Activated CD4-positive, alpha-beta T cell treated with anti-CD3 and anti-CD28 coated beads, Interleukin-2, amount 10 ng/mL, durations not matched to agents 7 days and 5 days (primary cell): ENCODE measurements around the gene TRAFD1. TPM values are rescaled to one million over a fixed set of nuclear protein-coding genes. Genes with fewer than 3 reads are reported as not detected.
"Not testable (repeated sequence)": the region's sequence is repeated elsewhere in the genome, so short reads cannot be mapped to it uniquely, and the experiment has no call there.

Source experiments
- CTCF ChIA-PET: fragments of 350-600 bp; sonication (Branson Sonifier 250); formaldehyde crosslinking; loops from one replicate; lab custom pipeline; 2021; ENCODE audit warnings: antibody characterized with exemption; lab: Charles Lee
- POLR2A ChIA-PET: fragments of 350-600 bp; sonication (Branson Sonifier 250); formaldehyde crosslinking; loops from one replicate; lab custom pipeline; 2021; ENCODE audit warnings: antibody characterized with exemption; lab: Charles Lee
- DNase-seq: peaks from one replicate; pipeline ENCODE4 v3.0.0-alpha.2; 2020
- H3K27ac Mint-ChIP-seq: one replicate; pipeline ENCODE4 v1.8.0; 2021; ENCODE audit warnings: mild to moderate bottlenecking, moderate library complexity, mixed read lengths
- H3K27me3 Mint-ChIP-seq: one replicate; pipeline ENCODE4 v1.8.0; 2021; ENCODE audit warnings: mixed read lengths
- H3K36me3 Mint-ChIP-seq: one replicate; pipeline ENCODE4 v1.8.0; 2021; ENCODE audit warnings: low read depth, mixed read lengths
- H3K4me1 Mint-ChIP-seq: one replicate; pipeline ENCODE4 v1.8.0; 2021; ENCODE audit warnings: mixed read lengths
- H3K4me3 Mint-ChIP-seq: one replicate; pipeline ENCODE4 v1.8.0; 2021; ENCODE audit warnings: mild to moderate bottlenecking, moderate library complexity, mixed read lengths
- H3K9me3 Mint-ChIP-seq: one replicate; pipeline ENCODE4 v1.8.0; 2021; ENCODE audit warnings: mixed read lengths
- total RNA-seq, 2 experiments: library from RNA; stranded (reverse); gene quantifications; one replicate each; pipeline ENCODE4 v1.2.3, GENCODE V29; 2021

Gene TRAFD1, protein sequence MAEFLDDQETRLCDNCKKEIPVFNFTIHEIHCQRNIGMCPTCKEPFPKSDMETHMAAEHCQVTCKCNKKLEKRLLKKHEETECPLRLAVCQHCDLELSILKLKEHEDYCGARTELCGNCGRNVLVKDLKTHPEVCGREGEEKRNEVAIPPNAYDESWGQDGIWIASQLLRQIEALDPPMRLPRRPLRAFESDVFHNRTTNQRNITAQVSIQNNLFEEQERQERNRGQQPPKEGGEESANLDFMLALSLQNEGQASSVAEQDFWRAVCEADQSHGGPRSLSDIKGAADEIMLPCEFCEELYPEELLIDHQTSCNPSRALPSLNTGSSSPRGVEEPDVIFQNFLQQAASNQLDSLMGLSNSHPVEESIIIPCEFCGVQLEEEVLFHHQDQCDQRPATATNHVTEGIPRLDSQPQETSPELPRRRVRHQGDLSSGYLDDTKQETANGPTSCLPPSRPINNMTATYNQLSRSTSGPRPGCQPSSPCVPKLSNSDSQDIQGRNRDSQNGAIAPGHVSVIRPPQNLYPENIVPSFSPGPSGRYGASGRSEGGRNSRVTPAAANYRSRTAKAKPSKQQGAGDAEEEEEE
- total RNA-seq = 10 to 100 TPM; 68.9 to 70.4 TPM

- CTCF ChIA-PET = interaction anchor here (1.0 to 3.6 kb wide), 6 partner anchors 9 to 115 kb away, joined by 3 to 13 read pairs (median 4); partner anchors contain the start of gene NAA25
- peak; percentile 99 for DNase-seq
- H3K36me3 Mint-ChIP-seq = peaks cover 16% of the 10 kb centered on the region
- peaks cover 41% of the 10 kb centered on the region for H3K4me1 Mint-ChIP-seq
- POLR2A ChIA-PET = interaction anchor here (0.5 to 1.5 kb wide), 6 partner anchors 9 to 853 kb away, joined by 3 to 4 read pairs (median 4); partner anchors contain the start of gene OAS2
- H3K27ac Mint-ChIP-seq = peak within 1 kb of the TSS; percentile 86
- peaks cover 5% of the 10 kb centered on the region for H3K27me3 Mint-ChIP-seq
- H3K4me3 Mint-ChIP-seq = peak within 1 kb of the TSS; percentile 92
- H3K9me3 Mint-ChIP-seq = no peaks in the 10 kb centered on the region
Observed at GRCh38 chr12:112125250-112125999, at the start of gene TRAFD1. TRAFD1 (plus strand) TSS chr12:112125560; CDS start chr12:112130523, 4,963 bp downstream.

DNA sequence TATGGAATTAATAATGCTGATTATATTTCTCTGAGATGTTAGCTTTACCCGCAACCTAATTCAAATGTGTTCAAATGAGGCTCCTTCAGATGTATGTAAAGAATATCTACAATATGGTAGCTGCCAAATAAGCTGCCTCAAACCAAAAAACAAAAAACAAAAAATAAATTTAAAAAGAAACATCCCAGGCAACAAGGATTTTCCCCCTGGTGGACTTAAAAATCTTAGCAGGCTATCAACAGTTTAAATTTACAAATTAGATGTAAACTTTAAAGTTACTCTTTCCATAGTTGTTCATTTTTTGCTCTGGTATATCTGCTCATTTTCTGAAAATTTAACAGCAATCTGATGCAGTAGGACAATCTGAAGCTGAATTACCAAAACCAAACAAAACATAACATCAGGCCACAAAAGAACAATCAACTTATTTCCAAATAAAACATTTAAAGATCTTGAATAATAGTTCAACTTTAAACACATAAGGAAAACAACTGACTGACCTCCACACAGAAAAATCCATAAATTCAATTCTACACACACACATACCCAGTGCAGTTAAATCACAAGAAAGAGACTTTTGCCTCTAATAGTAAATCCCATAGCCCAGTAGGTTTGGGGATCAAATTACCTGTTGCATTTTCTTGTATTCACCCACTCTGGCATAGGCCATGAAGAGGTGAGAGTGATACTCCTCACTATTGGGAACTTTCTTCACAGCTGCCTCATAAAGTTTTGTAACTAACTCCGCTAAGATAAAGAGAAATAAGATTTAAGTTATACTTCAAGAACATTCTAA is 38.1 kb upstream of the TRAFD1 start:
- Mint-ChIP-seq H3K4me3 (no peak overlapping the region), H3K27ac (no peak overlapping the region), H3K9me3 (no peaks in the 10 kb centered on the region), H3K36me3 (peaks cover 56% of the 10 kb centered on the region), H3K4me1 (peaks cover 25% of the 10 kb centered on the region), H3K27me3 (no peaks in the 10 kb centered on the region)
- POLR2A ChIA-PET = interaction anchor here (0.6 kb wide), 1 partner anchor 11 kb away, joined by 3 read pairs; no protein-coding TSS in a partner anchor
- no peak for DNase-seq
- CTCF ChIA-PET = interaction anchor here (0.6 to 1.7 kb wide), 4 partner anchors 11 to 98 kb away, joined by 3 to 5 read pairs (median 3); no protein-coding TSS in a partner anchor

DNA sequence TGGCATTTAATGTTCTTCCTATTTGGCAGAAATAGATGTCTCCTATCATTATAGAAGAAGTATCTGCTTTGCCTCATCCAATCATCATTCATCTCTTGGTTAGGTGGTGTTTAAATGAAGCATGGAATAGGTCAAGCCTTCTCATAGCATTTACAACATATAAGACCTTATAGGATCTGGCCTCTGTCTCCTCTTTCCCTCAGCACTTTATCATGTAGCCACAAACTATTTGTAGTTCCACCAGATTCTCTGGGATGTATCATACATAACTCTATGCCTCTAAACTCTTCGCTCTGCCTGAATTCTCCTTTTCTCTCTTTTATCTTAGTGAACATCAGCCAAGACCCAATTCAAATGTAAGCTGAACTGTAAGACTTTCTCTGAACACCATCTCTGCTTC is 37.5 kb upstream of the TRAFD1 start:
- H3K27ac Mint-ChIP-seq = no peak overlapping the region
- H3K9me3 Mint-ChIP-seq = no peaks in the 10 kb centered on the region
- CTCF ChIA-PET = interaction anchor here (1.2 kb wide), 2 partner anchors 10 to 14 kb away, joined by 3 read pairs; no protein-coding TSS in a partner anchor
- peaks cover 56% of the 10 kb centered on the region for H3K36me3 Mint-ChIP-seq
- POLR2A ChIA-PET = no interaction called here
- peaks cover 23% of the 10 kb centered on the region for H3K4me1 Mint-ChIP-seq
- H3K4me3 Mint-ChIP-seq = no peak overlapping the region
- no peaks in the 10 kb centered on the region for H3K27me3 Mint-ChIP-seq
- DNase-seq = no peak

GRCh38 chr12:112091563-112091962 is 33.8 kb upstream of the TRAFD1 start:
- H3K27ac Mint-ChIP-seq = no peak overlapping the region
- H3K27me3 Mint-ChIP-seq = no peaks in the 10 kb centered on the region
- peaks cover 23% of the 10 kb centered on the region for H3K4me1 Mint-ChIP-seq
- H3K4me3 Mint-ChIP-seq = no peak overlapping the region
- no peak for DNase-seq
- ChIA-PET CTCF (interaction anchor here (0.6 kb wide), 1 partner anchor 334 kb away, joined by 3 read pairs; no protein-coding TSS in a partner anchor), POLR2A (no interaction called here)
- peaks cover 52% of the 10 kb centered on the region for H3K36me3 Mint-ChIP-seq
- no peaks in the 10 kb centered on the region for H3K9me3 Mint-ChIP-seq

- H3K4me1 Mint-ChIP-seq = peaks cover 34% of the 10 kb centered on the region
- no peak overlapping the region for H3K4me3 Mint-ChIP-seq
- no peak for DNase-seq
- POLR2A ChIA-PET = interaction anchor here (0.6 to 1.6 kb wide), 4 partner anchors 12 to 151 kb away, joined by 3 to 6 read pairs (median 4); partner anchors contain the start of gene TRAFD1
- CTCF ChIA-PET = interaction anchor here (0.6 to 5.7 kb wide), 3 partner anchors 12 to 92 kb away, joined by 3 to 39 read pairs (median 3); partner anchors contain the start of gene NAA25
- H3K9me3 Mint-ChIP-seq = no peaks in the 10 kb centered on the region
- H3K36me3 Mint-ChIP-seq = peaks cover 57% of the 10 kb centered on the region
- no peaks in the 10 kb centered on the region for H3K27me3 Mint-ChIP-seq
- H3K27ac Mint-ChIP-seq = peak overlapping the region; percentile 72
Observed at GRCh38 chr12:112096070-112096469, 29.3 kb upstream of the TRAFD1 start.

GRCh38 chr12:112096667-112097066 is 28.7 kb upstream of the TRAFD1 start:
- H3K4me3 Mint-ChIP-seq = no peak overlapping the region
- H3K4me1 Mint-ChIP-seq = peaks cover 36% of the 10 kb centered on the region
- no peak for DNase-seq
- POLR2A ChIA-PET = interaction anchor here (0.6 to 1.6 kb wide), 4 partner anchors 13 to 150 kb away, joined by 3 to 6 read pairs (median 4); partner anchors contain the start of gene TRAFD1
- H3K36me3 Mint-ChIP-seq = peaks cover 55% of the 10 kb centered on the region
- CTCF ChIA-PET = interaction anchor here (0.6 to 5.7 kb wide), 5 partner anchors 11 to 93 kb away, joined by 3 to 39 read pairs (median 3); partner anchors contain the start of gene NAA25
- H3K27me3 Mint-ChIP-seq = no peaks in the 10 kb centered on the region
- H3K9me3 Mint-ChIP-seq = no peaks in the 10 kb centered on the region
- H3K27ac Mint-ChIP-seq = peak overlapping the region; percentile 72

- no peak overlapping the region for H3K4me3 Mint-ChIP-seq
- DNase-seq = no peak
- peaks cover 41% of the 10 kb centered on the region for H3K4me1 Mint-ChIP-seq
- H3K9me3 Mint-ChIP-seq = no peaks in the 10 kb centered on the region
- H3K27ac Mint-ChIP-seq = no peak overlapping the region
- peaks cover 54% of the 10 kb centered on the region for H3K36me3 Mint-ChIP-seq
- H3K27me3 Mint-ChIP-seq = no peaks in the 10 kb centered on the region
- POLR2A ChIA-PET = interaction anchor here (1.6 kb wide), 1 partner anchor 13 kb away, joined by 6 read pairs; no protein-coding TSS in a partner anchor
- CTCF ChIA-PET = interaction anchor here (1.2 to 5.7 kb wide), 2 partner anchors 10 to 11 kb away, joined by 3 to 39 read pairs; partner anchors contain the start of gene NAA25
Observed at GRCh38 chr12:112097641-112098040, 27.7 kb upstream of the TRAFD1 start.

DNA sequence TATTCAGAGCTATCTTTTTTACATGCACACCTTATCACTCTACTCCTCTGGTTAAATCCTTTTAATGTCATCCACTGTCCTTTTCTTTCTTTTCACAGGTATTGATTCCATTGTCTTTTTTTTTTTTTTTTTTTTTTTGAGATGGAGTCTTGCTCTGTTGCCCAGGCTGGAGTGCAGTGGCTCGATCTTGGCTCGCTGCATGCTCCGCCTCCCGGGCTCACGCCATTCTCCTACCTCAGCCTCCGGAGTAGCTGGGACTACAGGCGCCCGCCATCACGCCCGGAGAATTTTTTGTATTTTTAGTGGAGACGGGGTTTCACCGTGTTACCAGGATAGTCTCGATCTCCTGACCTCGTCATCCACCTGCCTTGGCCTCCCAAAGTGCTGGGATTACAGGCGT is 24.9 kb upstream of the TRAFD1 start:
- H3K27ac Mint-ChIP-seq, POLR2A ChIA-PET, DNase-seq, H3K27me3 Mint-ChIP-seq, H3K4me3 Mint-ChIP-seq, H3K9me3 Mint-ChIP-seq: not testable (repeated sequence)
- peaks cover 51% of the 10 kb centered on the region for H3K36me3 Mint-ChIP-seq
- CTCF ChIA-PET = interaction anchor here (0.7 to 5.7 kb wide), 4 partner anchors 7 to 166 kb away, joined by 3 to 39 read pairs (median 4); partner anchors contain the start of gene NAA25
- H3K4me1 Mint-ChIP-seq = peaks cover 56% of the 10 kb centered on the region

GRCh38 chr12:112102127-112102526 is 23.2 kb upstream of the TRAFD1 start:
- no peaks in the 10 kb centered on the region for H3K9me3 Mint-ChIP-seq
- peaks cover 45% of the 10 kb centered on the region for H3K36me3 Mint-ChIP-seq
- DNase-seq = no peak
- H3K4me1 Mint-ChIP-seq = peaks cover 55% of the 10 kb centered on the region
- H3K27me3 Mint-ChIP-seq = no peaks in the 10 kb centered on the region
- ChIA-PET CTCF (interaction anchor here (0.9 to 1.8 kb wide), 4 partner anchors 9 to 24 kb away, joined by 3 to 7 read pairs (median 4); no protein-coding TSS in a partner anchor), POLR2A (interaction anchor here (0.6 kb wide), 1 partner anchor 161 kb away, joined by 3 read pairs; no protein-coding TSS in a partner anchor)
- no peak overlapping the region for H3K4me3 Mint-ChIP-seq
- no peak overlapping the region for H3K27ac Mint-ChIP-seq

- H3K36me3 Mint-ChIP-seq = peaks cover 43% of the 10 kb centered on the region
- peaks cover 58% of the 10 kb centered on the region for H3K4me1 Mint-ChIP-seq
- H3K27ac Mint-ChIP-seq, H3K9me3 Mint-ChIP-seq, DNase-seq, POLR2A ChIA-PET, H3K27me3 Mint-ChIP-seq, H3K4me3 Mint-ChIP-seq: not testable (repeated sequence)
- CTCF ChIA-PET = interaction anchor here (1.3 to 1.8 kb wide), 2 partner anchors 15 to 19 kb away, joined by 3 to 7 read pairs; no protein-coding TSS in a partner anchor
Observed at GRCh38 chr12:112102746-112103145, 22.6 kb upstream of the TRAFD1 start.
